Measurements from ENCODE around the gene INPP5D.

INPP5D gene

DNA sequence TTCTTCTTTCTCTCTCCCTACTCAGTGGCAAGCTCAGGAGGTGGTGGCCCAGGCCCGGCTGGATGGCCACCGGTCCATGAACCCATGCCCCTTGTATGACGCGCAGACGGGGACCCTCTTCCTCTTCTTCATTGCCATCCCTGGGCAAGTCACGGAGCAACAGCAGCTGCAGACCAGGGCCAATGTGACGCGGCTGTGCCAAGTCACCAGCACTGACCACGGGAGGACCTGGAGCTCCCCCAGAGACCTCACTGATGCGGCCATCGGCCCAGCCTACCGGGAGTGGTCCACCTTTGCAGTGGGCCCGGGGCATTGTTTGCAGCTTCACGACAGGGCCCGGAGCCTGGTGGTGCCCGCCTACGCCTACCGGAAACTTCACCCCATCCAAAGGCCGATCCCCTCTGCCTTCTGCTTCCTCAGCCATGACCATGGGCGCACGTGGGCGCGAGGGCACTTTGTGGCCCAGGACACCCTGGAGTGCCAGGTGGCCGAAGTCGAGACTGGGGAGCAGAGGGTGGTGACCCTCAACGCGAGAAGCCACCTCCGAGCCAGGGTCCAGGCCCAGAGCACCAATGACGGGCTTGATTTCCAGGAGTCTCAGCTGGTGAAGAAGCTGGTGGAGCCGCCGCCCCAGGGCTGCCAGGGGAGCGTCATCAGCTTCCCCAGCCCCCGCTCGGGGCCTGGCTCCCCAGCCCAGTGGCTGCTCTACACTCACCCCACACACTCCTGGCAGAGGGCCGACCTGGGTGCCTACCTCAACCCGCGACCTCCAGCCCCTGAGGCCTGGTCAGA lies 25.9 kb upstream of the INPP5D start:
- Histone ChIP-seq H3K79me2 (ENCODE audit: low read length) (no peaks in the 10 kb centered on the region), H3K9ac (ENCODE audit: low read length) (no peak overlapping the region), H3K4me1 (ENCODE audit: low read length) (no peaks in the 10 kb centered on the region), H3K4me2 (ENCODE audit: low read length) (no peak overlapping the region), H3K27ac (ENCODE audit: low read length) (no peak overlapping the region), H3K36me3 (replicated peaks; ENCODE audit: low read depth, low read length) (no peaks in the 10 kb centered on the region), H2AFZ (ENCODE audit: low read depth, low read length) (no peak overlapping the region), H4K20me1 (ENCODE audit: insufficient read depth, low read length) (no peaks in the 10 kb centered on the region), H3K4me3 (ENCODE audit: low read length) (no peak overlapping the region), H3K27me3 (ENCODE audit: low read depth, low read length) (no peaks in the 10 kb centered on the region), H3K9me3 (ENCODE audit: insufficient read depth, low read length) (no peaks in the 10 kb centered on the region)
- TF ChIP-seq, protein P1, sequence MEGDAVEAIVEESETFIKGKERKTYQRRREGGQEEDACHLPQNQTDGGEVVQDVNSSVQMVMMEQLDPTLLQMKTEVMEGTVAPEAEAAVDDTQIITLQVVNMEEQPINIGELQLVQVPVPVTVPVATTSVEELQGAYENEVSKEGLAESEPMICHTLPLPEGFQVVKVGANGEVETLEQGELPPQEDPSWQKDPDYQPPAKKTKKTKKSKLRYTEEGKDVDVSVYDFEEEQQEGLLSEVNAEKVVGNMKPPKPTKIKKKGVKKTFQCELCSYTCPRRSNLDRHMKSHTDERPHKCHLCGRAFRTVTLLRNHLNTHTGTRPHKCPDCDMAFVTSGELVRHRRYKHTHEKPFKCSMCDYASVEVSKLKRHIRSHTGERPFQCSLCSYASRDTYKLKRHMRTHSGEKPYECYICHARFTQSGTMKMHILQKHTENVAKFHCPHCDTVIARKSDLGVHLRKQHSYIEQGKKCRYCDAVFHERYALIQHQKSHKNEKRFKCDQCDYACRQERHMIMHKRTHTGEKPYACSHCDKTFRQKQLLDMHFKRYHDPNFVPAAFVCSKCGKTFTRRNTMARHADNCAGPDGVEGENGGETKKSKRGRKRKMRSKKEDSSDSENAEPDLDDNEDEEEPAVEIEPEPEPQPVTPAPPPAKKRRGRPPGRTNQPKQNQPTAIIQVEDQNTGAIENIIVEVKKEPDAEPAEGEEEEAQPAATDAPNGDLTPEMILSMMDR (IDR thresholded peaks at IDR 0.05; ENCODE audit: low read depth, low read length) = no peak
- no peak for TF ChIP-seq EZH2phosphoT487 (IDR thresholded peaks at IDR 0.05; ENCODE audit: low read depth)

DNA sequence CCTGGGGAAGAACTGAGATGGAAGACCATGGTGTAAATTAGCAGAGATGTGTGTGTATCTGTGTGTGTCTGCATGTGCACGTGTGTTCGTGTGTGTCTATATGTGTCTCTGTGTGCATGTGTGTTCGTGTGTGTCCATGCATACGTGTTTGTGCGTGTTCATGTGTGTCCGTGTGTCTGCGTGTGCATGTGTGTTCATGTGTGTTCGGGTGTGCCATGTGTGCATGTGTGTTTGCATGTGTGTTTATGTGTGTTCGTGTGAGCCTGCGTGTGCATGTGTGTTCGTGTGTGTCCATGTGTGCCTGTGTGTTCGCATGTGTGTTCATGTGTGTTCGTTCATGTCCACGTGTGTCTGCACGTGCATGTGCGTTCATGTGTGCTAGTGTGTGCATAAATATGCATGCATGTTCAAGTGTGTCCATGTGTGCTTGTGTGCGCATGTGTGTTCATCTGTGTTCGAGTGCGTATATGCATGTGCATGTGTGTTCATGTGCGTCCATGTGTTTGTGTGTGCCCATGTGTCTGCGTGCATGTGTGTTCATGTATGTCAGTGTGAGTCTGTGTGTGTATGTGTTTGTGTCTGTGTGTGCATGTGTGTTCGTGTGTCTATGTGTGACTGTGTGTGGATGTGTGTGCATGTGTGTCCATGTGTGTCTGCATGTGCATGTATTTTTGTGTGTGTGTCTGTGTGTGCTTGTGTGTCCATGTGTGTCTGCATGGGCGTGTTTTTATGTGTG lies 24.5 kb upstream of the INPP5D start:
- H3K9me3 ChIP-seq (ENCODE audit: insufficient read depth, low read length) = no peaks in the 10 kb centered on the region
- no peak overlapping the region for H3K4me3 ChIP-seq (ENCODE audit: low read length)
- no peaks in the 10 kb centered on the region for H4K20me1 ChIP-seq (ENCODE audit: insufficient read depth, low read length)
- H3K36me3 ChIP-seq (replicated peaks; ENCODE audit: low read depth, low read length) = no peaks in the 10 kb centered on the region
- TF ChIP-seq EZH2phosphoT487 (IDR thresholded peaks at IDR 0.05; ENCODE audit: low read depth) = no peak
- TF ChIP-seq, protein P1 (IDR thresholded peaks at IDR 0.05; ENCODE audit: low read depth, low read length) = no peak
- H3K79me2 ChIP-seq (ENCODE audit: low read length) = no peaks in the 10 kb centered on the region
- H3K27ac ChIP-seq (ENCODE audit: low read length) = no peak overlapping the region
- no peaks in the 10 kb centered on the region for H3K4me1 ChIP-seq (ENCODE audit: low read length)
- H3K27me3 ChIP-seq (ENCODE audit: low read depth, low read length) = no peaks in the 10 kb centered on the region
- no peak overlapping the region for H2AFZ ChIP-seq (ENCODE audit: low read depth, low read length)
- no peak overlapping the region for H3K4me2 ChIP-seq (ENCODE audit: low read length)
- H3K9ac ChIP-seq (ENCODE audit: low read length) = no peak overlapping the region

DNA sequence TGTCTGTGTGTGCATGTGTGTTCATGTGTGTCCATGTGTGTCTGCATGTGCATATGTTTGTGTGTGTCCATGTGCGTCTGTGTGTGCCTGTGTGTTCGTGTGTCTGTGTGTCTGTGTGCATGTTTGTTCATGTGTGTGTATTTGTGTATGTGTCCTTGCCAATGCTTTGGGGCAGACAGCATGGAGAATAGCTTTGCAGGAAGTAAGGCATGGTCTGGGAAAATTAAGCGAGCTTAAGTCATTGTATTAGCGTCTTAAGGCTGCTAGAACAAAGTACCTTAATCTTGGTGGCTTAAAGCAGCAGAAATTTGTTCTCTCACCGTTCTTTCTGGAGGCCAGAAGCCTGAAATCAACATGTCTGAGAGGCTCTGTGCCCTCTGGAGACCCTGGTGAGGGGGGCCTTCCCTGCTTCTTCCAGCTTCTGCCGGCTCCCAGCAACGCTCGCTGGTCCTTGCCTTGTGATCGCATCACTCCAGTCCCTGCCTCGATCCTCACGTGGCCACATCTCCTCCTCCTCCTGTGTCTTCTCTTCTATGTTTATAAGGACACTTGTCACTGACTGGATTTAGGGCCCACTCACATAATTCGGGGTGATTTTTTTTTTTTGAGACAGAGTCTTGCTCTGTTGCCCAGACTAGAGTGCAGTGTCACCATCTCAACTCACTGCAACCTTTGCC lies 23.8 kb upstream of the INPP5D start:
- TF ChIP-seq, protein P1 (IDR thresholded peaks at IDR 0.05; ENCODE audit: low read depth, low read length) = no peak
- no peak for TF ChIP-seq EZH2phosphoT487 (IDR thresholded peaks at IDR 0.05; ENCODE audit: low read depth)
- H4K20me1 ChIP-seq (ENCODE audit: insufficient read depth, low read length) = no peaks in the 10 kb centered on the region
- H3K27ac ChIP-seq (ENCODE audit: low read length) = no peak overlapping the region
- no peaks in the 10 kb centered on the region for H3K4me1 ChIP-seq (ENCODE audit: low read length)
- H3K9me3 ChIP-seq (ENCODE audit: insufficient read depth, low read length) = no peaks in the 10 kb centered on the region
- H3K79me2 ChIP-seq (ENCODE audit: low read length) = no peaks in the 10 kb centered on the region
- H3K4me2 ChIP-seq (ENCODE audit: low read length) = no peak overlapping the region
- no peak overlapping the region for H3K9ac ChIP-seq (ENCODE audit: low read length)
- H3K4me3 ChIP-seq (ENCODE audit: low read length) = no peak overlapping the region
- no peaks in the 10 kb centered on the region for H3K36me3 ChIP-seq (replicated peaks; ENCODE audit: low read depth, low read length)
- H3K27me3 ChIP-seq (ENCODE audit: low read depth, low read length) = no peaks in the 10 kb centered on the region
- no peak overlapping the region for H2AFZ ChIP-seq (ENCODE audit: low read depth, low read length)

DNA sequence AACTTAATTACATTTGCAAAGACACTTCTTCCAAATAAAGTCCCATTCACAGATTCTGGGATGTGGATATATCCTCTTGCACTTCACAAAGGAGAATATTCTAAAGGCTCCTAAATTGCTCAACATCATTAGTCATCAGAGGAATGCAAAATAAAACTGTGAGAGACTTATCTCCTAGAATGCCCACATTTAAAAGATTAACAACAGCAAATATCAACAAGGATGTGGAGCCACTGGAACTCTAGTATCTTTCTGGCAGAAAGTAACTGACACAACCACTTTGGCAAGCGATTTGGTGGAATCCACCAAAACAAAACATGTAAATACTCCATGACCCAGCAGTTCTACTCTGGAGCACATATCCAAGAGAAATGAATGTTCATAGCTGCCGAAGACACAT lies 23.1 kb upstream of the INPP5D start:
- TF ChIP-seq, protein P1 (IDR thresholded peaks at IDR 0.05; ENCODE audit: low read depth, low read length) = no peak
- no peak for TF ChIP-seq EZH2phosphoT487 (IDR thresholded peaks at IDR 0.05; ENCODE audit: low read depth)
- H3K36me3 ChIP-seq (replicated peaks; ENCODE audit: low read depth, low read length) = no peaks in the 10 kb centered on the region
- no peak overlapping the region for H3K9ac ChIP-seq (ENCODE audit: low read length)
- no peaks in the 10 kb centered on the region for H3K4me1 ChIP-seq (ENCODE audit: low read length)
- no peak overlapping the region for H2AFZ ChIP-seq (ENCODE audit: low read depth, low read length)
- H3K9me3 ChIP-seq (ENCODE audit: insufficient read depth, low read length) = no peaks in the 10 kb centered on the region
- no peak overlapping the region for H3K4me2 ChIP-seq (ENCODE audit: low read length)
- H4K20me1 ChIP-seq (ENCODE audit: insufficient read depth, low read length) = no peaks in the 10 kb centered on the region
- H3K27me3 ChIP-seq (ENCODE audit: low read depth, low read length) = no peaks in the 10 kb centered on the region
- H3K79me2 ChIP-seq (ENCODE audit: low read length) = no peaks in the 10 kb centered on the region
- no peak overlapping the region for H3K27ac ChIP-seq (ENCODE audit: low read length)
- H3K4me3 ChIP-seq (ENCODE audit: low read length) = no peak overlapping the region

Measured in OCI-LY3 (cell line).